ENCODE data around the gene TRPV6.

The TRPV6 gene

GRCh38 chr7:142881586-142882337 is 3.8 kb downstream of the TRPV6 start:
- no peak for DNase-seq

GRCh38 chr7:142880876-142881505 is 4.6 kb downstream of the TRPV6 start:
- no peak for DNase-seq

DNA sequence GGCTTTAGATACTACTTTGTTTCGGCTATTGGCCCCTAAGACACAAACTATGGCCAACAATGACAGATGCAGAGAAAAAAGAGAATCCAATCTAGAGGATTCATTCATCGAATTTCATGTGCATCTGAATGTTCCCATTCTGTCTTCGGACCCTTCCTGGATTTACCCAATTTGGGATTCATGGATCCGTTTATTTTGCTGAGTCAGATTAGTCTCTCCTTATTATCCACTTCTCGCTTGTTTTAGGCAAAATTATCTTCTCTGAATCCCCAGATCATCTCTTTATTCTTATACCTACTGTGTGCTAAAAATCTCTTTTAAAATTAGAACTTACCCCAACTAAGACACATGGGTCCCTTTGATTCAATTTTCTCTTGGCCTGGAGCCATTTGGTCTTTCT is 6.5 kb downstream of the TRPV6 start:
- no peak for DNase-seq

- no peak for DNase-seq
Observed at GRCh38 chr7:142878315-142878714, 7.2 kb downstream of the TRPV6 start.

DNA sequence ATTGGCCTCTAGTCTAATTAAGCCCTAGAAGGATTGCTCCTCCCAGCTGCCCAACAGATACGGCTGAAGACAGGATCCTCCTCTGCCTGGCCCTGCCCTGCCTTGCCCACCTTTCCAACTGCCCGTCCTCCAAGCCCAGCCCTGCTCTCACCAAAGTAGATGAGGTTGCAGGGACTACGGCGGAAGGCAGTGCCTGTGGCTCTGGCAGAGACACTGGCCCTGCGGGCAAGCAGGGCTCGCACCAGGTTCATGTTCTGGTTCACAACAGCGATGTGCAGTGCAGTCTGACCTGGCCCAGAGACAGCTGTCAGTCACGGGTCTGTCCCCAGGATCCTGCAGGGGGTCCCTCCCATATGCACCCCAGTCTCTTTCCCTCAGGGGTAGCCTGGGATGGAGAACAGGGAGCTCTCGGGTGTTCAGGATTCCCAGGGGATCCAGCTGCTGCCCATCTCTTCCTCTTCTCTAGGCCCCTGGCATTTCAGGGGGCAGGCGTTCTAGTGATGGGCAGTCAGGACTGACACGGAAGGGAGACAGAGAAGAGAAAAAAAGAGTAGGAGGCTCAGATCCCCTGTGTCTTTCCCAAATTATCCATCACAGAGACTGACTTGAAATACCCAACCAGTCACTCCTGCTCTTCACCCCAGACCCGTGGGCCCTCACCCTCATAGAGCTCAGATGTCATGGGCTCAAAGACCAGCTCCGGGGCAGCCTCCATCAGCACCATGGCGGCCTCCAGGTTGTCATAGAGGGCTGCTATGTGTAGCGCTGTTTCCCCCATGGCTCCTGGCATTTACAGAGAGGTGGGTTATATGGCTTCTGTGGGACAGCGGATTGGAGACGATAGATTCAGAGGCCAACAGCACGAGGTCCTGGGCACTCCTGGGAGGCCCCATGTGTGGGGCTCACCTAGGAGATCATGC is 8.3 kb downstream of the TRPV6 start:
- DNase-seq = no peak

DNA sequence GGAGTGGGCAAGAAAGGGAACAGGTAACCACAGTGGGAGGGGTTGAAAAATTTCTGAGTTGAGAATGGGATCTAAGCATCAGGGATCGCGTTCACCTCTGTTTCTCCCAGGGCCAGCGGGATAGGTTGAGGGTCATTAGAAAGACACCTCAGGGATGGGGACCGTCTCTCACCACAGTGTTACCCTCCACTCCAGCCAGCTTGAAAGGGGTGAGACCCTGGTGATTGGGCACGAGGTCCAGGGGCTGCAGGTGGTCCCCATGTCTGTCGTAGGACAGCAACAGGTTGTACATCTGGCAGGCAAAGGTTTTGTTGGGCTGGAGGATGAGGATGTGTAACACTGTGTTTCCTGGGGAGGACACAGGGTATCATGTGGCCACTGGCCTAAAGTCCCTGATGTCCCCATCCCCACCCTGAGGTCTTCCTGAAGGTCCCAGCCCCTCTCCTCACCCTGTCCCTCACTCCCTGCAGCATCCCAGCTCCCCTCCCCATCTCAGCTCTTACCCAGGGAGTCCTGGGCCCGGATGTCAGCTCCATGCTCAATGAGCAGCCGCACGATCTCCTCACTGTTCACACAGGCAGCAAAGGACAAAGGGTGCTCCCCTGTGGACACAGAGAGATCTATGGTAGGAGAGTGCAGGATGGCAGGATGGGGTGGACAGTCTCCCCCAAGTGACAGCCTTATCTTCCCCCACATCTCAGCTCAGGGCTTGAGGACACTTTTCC is 9.1 kb downstream of the TRPV6 start:
- no peak for DNase-seq

- no peak for DNase-seq
Observed at GRCh38 chr7:142875456-142875855, 10.1 kb downstream of the TRPV6 start.

- no peak for DNase-seq
Observed at GRCh38 chr7:142874837-142875236, 10.7 kb downstream of the TRPV6 start.

GRCh38 chr7:142874409-142874808 is 11.1 kb downstream of the TRPV6 start:
- DNase-seq = no peak

DNA sequence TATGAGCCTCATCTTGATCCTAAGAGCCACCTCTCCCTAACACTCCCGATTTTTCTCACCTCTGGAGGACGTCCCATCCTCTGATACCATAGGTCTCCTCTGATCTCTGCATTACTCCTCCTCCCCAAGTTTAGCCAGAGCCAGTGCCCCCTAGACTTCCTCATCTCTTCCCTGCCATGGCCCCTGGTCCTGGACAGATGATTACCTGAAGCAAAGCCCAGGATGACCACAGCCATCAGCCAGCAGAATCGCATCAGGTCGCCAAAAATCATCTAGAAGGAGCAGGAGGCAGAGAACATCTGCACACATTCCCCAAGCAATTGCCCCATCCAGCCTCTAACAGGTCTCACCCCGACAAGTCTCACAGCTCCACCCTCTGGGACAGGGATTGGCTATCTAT is 11.7 kb downstream of the TRPV6 start:
- no peak for DNase-seq

DNA sequence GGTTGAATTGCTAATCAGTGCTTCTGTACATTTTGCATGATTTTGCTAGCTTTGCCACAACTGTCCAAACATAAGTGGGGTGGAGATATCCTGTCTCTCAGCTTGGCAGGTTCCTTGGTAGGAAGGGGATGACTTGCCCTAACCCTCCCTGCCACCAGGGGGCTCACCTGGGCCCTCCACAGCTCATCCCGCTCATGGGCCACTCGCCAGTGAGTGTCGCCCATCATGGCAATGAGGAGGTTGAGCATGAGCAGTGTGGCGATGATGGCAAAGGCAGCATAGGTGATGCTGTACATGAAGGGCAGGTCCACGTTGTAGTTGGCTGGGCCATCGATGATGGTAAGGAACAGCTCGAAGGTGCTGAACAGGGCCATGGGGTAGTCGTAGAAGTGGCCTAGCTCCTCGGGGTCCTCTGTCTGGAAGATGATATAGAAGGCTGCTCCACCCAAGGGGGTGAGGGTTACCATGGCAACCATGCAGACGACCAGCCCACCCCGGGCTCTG is 12.2 kb downstream of the TRPV6 start:
- no peak for DNase-seq

GRCh38 chr7:142872106-142872675 is 13.4 kb downstream of the TRPV6 start:
- no peak for DNase-seq

GRCh38 chr7:142871260-142872105 is 14.1 kb downstream of the TRPV6 start:
- no peak for DNase-seq

DNA sequence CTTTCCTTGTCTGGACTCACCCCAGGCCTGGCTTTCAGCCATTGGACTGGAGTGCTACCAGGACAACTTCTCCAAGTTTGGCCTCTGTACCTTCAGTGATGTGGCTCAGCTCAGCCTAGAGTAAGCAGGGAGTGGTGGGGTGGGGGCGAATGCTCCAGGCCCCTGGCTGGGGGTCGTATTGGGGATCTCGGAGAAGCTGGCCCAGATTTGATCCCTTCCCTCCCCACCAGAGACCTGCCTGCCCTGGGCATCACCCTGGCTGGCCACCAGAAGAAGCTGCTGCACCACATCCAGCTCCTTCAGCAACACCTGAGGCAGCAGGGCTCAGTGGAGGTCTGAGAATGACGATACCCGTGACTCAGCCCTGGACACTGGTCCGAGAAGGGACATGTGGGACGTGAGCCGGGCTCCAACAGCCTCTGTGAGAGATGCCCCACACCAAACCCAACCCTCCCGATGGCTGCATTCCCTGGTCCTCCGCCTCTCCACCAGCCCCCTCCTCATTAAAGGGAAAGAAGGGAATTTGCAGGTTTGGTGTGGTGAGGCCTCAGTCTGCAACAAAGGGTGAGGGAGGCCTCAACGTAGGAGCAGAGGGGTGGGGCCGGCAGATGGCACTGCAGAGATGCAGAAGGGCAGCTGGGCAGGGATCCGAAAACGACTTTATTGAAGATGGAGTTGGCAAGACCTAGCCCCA is 14.8 kb downstream of the TRPV6 start:
- DNase-seq = no peak

- no peak for DNase-seq
Observed at GRCh38 chr7:142870147-142870559, 15.4 kb downstream of the TRPV6 start.

DNA sequence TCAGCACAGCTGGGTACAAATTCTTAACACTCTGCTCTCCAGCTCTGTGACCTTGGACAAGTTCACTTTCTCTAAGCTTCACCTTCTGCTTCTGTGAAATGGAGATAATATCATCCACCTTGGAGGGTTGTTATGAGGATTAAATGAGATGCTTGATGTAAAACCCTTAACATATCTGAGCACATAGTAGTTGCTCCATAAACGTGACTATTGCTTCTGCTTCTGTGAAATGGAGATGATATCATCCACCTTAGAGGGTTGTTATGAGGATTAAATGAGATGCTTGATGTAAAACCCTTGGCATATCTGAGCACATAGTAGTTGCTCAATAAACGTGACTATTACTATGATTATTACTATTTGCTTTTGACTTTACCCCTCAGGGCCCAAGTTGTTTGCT is 16.1 kb downstream of the TRPV6 start:
- DNase-seq = no peak

- DNase-seq = no peak
Observed at GRCh38 chr7:142868986-142869415, 16.5 kb downstream of the TRPV6 start.

- DNase-seq = no peak
Observed at GRCh38 chr7:142868188-142868985, 17.2 kb downstream of the TRPV6 start.

GRCh38 chr7:142867398-142868187 is 18.0 kb downstream of the TRPV6 start:
- no peak for DNase-seq

Data from amniotic stem cell (primary cell).